GM12801 (cell line): ENCODE data around the gene RPS6KC1.

Experiments
- CTCF ChIP-seq: IDR thresholded peaks from one replicate; pipeline ENCODE4 v1.5.1; 2011; ENCODE audit warnings: control low read depth; ENCODE audit not compliant: insufficient read length; ENCODE audit errors: extremely low read depth

The RPS6KC1 gene

DNA sequence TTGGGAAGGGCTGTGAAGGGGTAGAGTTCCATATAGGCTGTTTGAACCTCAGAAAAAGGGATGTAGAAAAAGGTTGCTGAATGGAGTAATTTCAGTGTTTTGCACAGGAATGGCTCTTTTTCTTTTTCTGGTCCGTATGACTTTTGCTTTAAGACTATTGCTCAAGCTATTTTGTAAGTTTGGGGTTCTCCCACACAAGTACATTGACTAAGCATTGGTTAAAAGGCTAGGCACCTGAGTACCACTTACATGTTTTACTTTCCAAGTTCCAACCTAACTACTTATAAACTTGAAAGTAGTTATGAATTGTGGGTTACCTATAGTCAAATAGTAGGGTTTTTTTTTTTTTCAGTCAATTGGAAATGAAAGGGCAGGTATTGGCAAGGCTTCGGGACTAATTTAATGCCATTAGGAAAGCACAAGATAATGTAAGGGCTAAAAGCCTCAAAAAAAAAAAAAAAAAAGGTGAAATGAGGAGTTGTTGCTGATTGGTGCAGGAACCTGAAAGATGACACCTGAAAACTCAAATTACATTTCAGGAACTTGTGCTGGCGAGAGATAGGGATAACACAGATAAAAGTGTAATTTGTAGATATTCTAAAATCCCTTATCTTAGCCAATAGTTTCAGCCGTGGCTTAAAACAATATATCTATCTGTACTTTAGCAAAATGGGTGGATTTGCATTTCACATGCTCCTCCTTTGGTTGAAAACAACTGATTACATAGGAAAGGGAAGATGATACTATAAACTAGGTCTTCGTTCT, 209.5 kb downstream of the RPS6KC1 start:
- TF ChIP-seq CTCF, result no peak

DNA sequence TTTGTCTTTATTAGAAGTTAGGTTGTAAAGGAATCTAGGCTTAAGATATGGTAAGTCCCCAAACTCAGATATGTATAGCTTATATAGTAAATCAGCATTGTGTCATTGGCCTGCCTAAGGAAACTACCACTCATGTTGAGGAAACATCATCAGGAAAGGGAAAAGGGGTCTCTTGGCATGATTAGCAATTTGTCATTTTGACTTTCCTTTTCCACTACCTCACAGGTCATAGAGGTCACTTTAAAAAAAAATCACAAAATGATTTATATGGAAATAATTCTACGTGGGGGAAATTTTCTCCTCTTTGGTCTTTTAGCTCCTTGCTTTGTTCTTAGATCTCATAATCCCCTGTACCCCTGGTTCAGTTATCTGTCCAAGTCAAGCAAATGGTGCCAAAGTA, 213.5 kb downstream of the RPS6KC1 start:
- TF ChIP-seq CTCF, result no peak

- TF ChIP-seq CTCF, result no peak
Observed at GRCh38 chr1:213266983-213267772, 216.1 kb downstream of the RPS6KC1 start.

- no peak for TF ChIP-seq CTCF
Observed at GRCh38 chr1:213268221-213268620, 217.2 kb downstream of the RPS6KC1 start.

DNA sequence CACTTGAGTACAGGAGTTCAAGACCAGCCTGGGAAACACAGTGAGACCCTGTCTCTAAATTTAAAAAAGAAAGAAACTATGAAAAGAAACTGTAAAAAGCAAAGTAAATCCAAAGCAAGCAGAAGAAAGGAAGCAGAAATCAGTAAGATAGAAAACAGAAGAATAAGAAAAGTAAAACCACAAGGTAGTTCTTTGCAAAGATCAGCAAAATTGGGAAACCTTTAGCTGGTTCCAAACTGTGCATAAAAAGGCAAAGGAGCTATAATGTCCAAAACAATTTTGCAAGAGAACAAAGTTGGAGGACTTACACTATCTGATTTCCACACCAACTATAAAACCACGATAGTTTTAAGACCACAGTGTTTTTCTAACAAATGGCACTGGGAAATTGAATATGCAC, 218.8 kb downstream of the RPS6KC1 start:
- TF ChIP-seq CTCF, result no peak

DNA sequence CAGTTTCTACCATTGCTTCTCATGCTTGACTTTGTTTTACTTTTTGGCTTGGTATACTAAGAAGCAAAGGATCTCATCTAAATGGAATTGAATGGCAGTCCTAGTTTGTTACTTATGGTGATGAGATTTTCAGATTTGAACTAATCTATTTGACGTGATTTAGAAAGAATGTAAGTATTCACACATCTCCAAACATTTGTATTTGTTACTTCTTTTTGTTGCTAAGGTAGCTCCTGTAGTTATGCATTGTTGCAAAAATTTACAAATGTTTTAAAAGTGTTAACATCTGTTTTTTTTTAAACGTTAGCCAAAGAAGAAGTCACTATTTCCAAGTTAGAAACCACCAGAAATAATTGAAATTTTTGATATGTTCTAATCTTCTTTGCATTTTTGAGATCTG, 222.5 kb downstream of the RPS6KC1 start:
- TF ChIP-seq CTCF, result no peak

- TF ChIP-seq CTCF, result no peak
Observed at GRCh38 chr1:213274140-213274539, 223.1 kb downstream of the RPS6KC1 start.
